A673 (cell line): ENCODE results near the gene HEBP2. TPM values are rescaled to one million over a fixed set of nuclear protein-coding genes. Genes with fewer than 3 reads are reported as not detected.

ENCODE experiments used
- BruUV-seq: library from RNA; stranded (reverse); fragments of 400-500 nt; replicated peaks from 2 replicates; lab custom pipeline; 2021; lab: Mats Ljungman, UMichigan
- CTCF ChIA-PET: fragments of 300-600 bp; sonication (Branson Sonifier 250); formaldehyde crosslinking; loops from one replicate; lab custom pipeline; 2022; ENCODE audit warnings: antibody characterized with exemption; lab: Charles Lee
- POLR2A ChIA-PET: fragments of 300-600 bp; sonication (Branson Sonifier 250); formaldehyde crosslinking; loops from one replicate; lab custom pipeline; 2022; ENCODE audit warnings: antibody characterized with exemption; ENCODE audit not compliant: low non-redundant PET; lab: Charles Lee
- DNase-seq: peaks from one replicate; pipeline ENCODE4 v3.0.0-alpha.2; 2015; ENCODE audit warnings: low spot score
- H3K27ac ChIP-seq: fragments of 200-600 bp; sonication (generic); 2 replicates; pipeline ENCODE4 v1.5.1; 2016; ENCODE audit warnings: mixed run types, low read depth, mild to moderate bottlenecking, mixed read lengths, antibody characterized with exemption, low read length; ENCODE audit not compliant: poor library complexity, severe bottlenecking
- H3K27me3 ChIP-seq: fragments of 200-600 bp; sonication (generic); replicated peaks from 2 replicates; pipeline ENCODE4 v1.6.1; 2017; ENCODE audit warnings: mixed run types, low read depth, mild to moderate bottlenecking, mixed read lengths, antibody characterized with exemption, low read length; ENCODE audit not compliant: insufficient read depth, poor library complexity
- H3K36me3 ChIP-seq: fragments of 200-600 bp; sonication (generic); 2 replicates; pipeline ENCODE4 v1.6.1; 2016; ENCODE audit warnings: mixed run types, mild to moderate bottlenecking, mixed read lengths, antibody characterized with exemption, low read length; ENCODE audit not compliant: insufficient read depth, poor library complexity, severe bottlenecking
- H3K4me1 ChIP-seq: fragments of 200-600 bp; sonication (generic); 2 replicates; pipeline ENCODE4 v1.6.1; 2017; ENCODE audit warnings: mixed run types, mild to moderate bottlenecking, mixed read lengths, antibody characterized with exemption, low read length; ENCODE audit not compliant: insufficient read depth, poor library complexity, severe bottlenecking
- H3K4me3 ChIP-seq: fragments of 200-600 bp; sonication (generic); 2 replicates; pipeline ENCODE4 v1.5.1; 2016; ENCODE audit warnings: low read depth, mixed run types, mild to moderate bottlenecking, mixed read lengths, low read length; ENCODE audit not compliant: poor library complexity, severe bottlenecking
- H3K9me3 ChIP-seq: fragments of 200-600 bp; sonication (generic); 2 replicates; pipeline ENCODE4 v1.6.1; 2016; ENCODE audit warnings: mixed run types, low read depth, mild to moderate bottlenecking, mixed read lengths, antibody characterized with exemption, low read length; ENCODE audit not compliant: poor library complexity, severe bottlenecking
- CTCF ChIP-seq: fragments of 300-800, 200-600 bp; sonication (generic); conservative IDR thresholded peaks from 2 replicates; pipeline ENCODE4 v1.5.1; 2017; ENCODE audit warnings: low read depth, mild to moderate bottlenecking, antibody characterized with exemption, low read length, moderate library complexity, mixed read lengths
- EZH2 ChIP-seq: fragments of 200-600 bp; sonication (generic); IDR thresholded peaks from 2 replicates; pipeline ENCODE4 v1.6.1; 2017; ENCODE audit warnings: borderline replicate concordance, low read depth, mild to moderate bottlenecking, mixed read lengths, antibody characterized with exemption, low read length; ENCODE audit not compliant: poor library complexity, severe bottlenecking
- intact Hi-C: fragments of 100-400 bp; cut with micrococcal nuclease; formaldehyde crosslinking; loops from one replicate; pipeline ENCODE4 v1.10.0; 2022; ENCODE audit not compliant: unreplicated experiment
- total RNA-seq: library from RNA; stranded (reverse); gene quantifications from 2 replicates; pipeline ENCODE4 v1.2.3, GENCODE V29; 2021

HEBP2 gene
- total RNA-seq, 1 experiment from 2014 or later: 8.7 TPM

- Histone ChIP-seq H3K27me3 (no peaks in the 10 kb centered on the region), H3K4me3 (no peak overlapping the region), H3K36me3 (no peaks in the 10 kb centered on the region), H3K4me1 (peaks cover 7% of the 10 kb centered on the region), H3K9me3 (no peaks in the 10 kb centered on the region), H3K27ac (no peak overlapping the region)
- BruUV-seq: no TSS peak
- intact Hi-C loops: no loop called here
- TF ChIP-seq CTCF: 0 out of 2 replicates have a peak, but pooled peaks have one; percentile 31
- no peak for TF ChIP-seq EZH2
- CTCF ChIA-PET: interaction anchor here (1.0 kb wide), 1 partner anchor 22 kb away, joined by 3 read pairs; no protein-coding TSS in a partner anchor
- DNase-seq: peak; percentile 74
- POLR2A ChIA-PET: no interaction called here
These were observed 31.1 kb upstream of the HEBP2 start for GRCh38 chr6:138372711-138373463.

DNA sequence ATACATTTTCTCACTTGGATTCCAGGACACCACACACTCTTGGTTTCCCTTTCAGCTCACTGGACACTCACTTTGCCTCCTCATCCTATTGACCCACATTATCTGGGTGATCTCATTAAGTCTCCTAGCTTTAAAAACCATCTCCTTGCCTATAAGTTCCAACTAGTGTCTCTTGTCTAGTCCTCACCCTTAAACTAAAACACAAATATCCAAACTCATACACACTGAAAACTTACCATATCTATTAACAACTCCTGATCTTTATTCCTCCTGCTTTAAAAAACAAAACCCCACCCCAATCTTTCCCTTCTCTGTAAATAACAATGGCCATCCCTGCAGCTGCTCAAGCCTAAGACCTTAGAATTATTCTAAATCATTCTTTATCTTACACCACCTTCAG is 29.8 kb upstream of the HEBP2 start:
- DNase-seq: no peak
- intact Hi-C loops: no loop called here
- H3K27ac ChIP-seq: no peak overlapping the region
- BruUV-seq: no TSS peak
- TF ChIP-seq CTCF: no peak
- TF ChIP-seq EZH2: no peak
- CTCF ChIA-PET: no interaction called here
- H3K4me1 ChIP-seq: peaks cover 7% of the 10 kb centered on the region
- POLR2A ChIA-PET: no interaction called here
- no peaks in the 10 kb centered on the region for H3K27me3 ChIP-seq
- H3K36me3 ChIP-seq: no peaks in the 10 kb centered on the region
- H3K4me3 ChIP-seq: no peak overlapping the region
- H3K9me3 ChIP-seq: no peaks in the 10 kb centered on the region

DNA sequence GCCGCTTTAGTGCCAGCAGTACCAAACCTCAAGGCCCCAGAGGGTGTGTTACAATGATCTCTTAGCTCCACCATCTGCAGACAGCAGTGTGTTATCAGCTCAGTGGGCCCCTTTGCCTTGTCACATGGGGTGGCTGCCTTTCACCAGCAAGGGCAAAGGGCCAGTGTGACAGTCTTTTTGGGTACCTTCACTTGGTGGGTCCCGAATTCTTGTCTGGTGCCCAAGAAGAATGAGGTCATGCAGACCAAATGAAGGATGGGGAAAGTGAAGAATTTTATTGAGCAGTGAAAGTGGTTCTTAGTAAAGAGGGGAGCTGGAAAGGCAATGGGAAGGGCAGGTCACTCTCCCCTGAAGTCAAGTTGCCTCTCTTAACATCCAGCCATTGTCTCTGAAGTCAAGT is 29.2 kb upstream of the HEBP2 start:
- TF ChIP-seq EZH2 (no peak), CTCF (no peak)
- POLR2A ChIA-PET: no interaction called here
- no peaks in the 10 kb centered on the region for H3K27me3 ChIP-seq
- intact Hi-C loops: no loop called here
- no peaks in the 10 kb centered on the region for H3K9me3 ChIP-seq
- no peak overlapping the region for H3K4me3 ChIP-seq
- peaks cover 7% of the 10 kb centered on the region for H3K4me1 ChIP-seq
- CTCF ChIA-PET: no interaction called here
- no TSS peak for BruUV-seq
- no peak overlapping the region for H3K27ac ChIP-seq
- no peak for DNase-seq
- H3K36me3 ChIP-seq: no peaks in the 10 kb centered on the region
